Activated naive CD4-positive, alpha-beta T cell treated with anti-CD3 and anti-CD28 coated beads for 36 hours (primary cell): Measurements from ENCODE around the gene PTPRM. TPM values are rescaled to one million over a fixed set of nuclear protein-coding genes. Genes with fewer than 3 reads are reported as not detected.

Experiments
- CTCF ChIA-PET: fragments of 350-600 bp; sonication (Branson Sonifier 250); formaldehyde crosslinking; loops from one replicate; lab custom pipeline; 2021; ENCODE audit warnings: antibody characterized with exemption; lab: Charles Lee
- DNase-seq: peaks from one replicate; pipeline ENCODE4 v3.0.0-alpha.2; 2020
- H3K27ac Mint-ChIP-seq: one replicate; pipeline ENCODE4 v1.8.0; 2021; ENCODE audit warnings: mild to moderate bottlenecking, mixed read lengths
- H3K27me3 Mint-ChIP-seq: one replicate; pipeline ENCODE4 v1.8.0; 2021; ENCODE audit warnings: low read depth, mixed read lengths
- H3K36me3 Mint-ChIP-seq: one replicate; pipeline ENCODE4 v1.8.0; 2021; ENCODE audit warnings: low read depth, mixed read lengths
- H3K4me1 Mint-ChIP-seq: one replicate; pipeline ENCODE4 v1.8.0; 2021; ENCODE audit warnings: low read depth, mixed read lengths
- H3K4me3 Mint-ChIP-seq: one replicate; pipeline ENCODE4 v1.8.0; 2021; ENCODE audit warnings: mild to moderate bottlenecking, moderate library complexity, mixed read lengths
- H3K9me3 Mint-ChIP-seq: one replicate; pipeline ENCODE4 v1.8.0; 2021; ENCODE audit warnings: mixed read lengths
- intact Hi-C: fragments of 100-400 bp; cut with micrococcal nuclease; formaldehyde crosslinking; loops from one replicate; pipeline ENCODE4 v1.15.1; 2023
- total RNA-seq, 2 experiments: library from RNA; stranded (reverse); gene quantifications; one replicate each; pipeline ENCODE4 v1.2.3, GENCODE V29; 2021

PTPRM gene
- total RNA-seq, 2 experiments from 2014 or later, result 4.3 to 6.1 TPM

GRCh38 chr18:8277270-8277669 lies 710.2 kb downstream of the PTPRM start:
- Mint-ChIP-seq H3K4me3 (no peak overlapping the region), H3K27ac (no peak overlapping the region), H3K4me1 (no peaks in the 10 kb centered on the region), H3K27me3 (no peaks in the 10 kb centered on the region), H3K9me3 (no peaks in the 10 kb centered on the region), H3K36me3 (no peaks in the 10 kb centered on the region)
- intact Hi-C loops, result no loop called here
- DNase-seq, result no peak
- CTCF ChIA-PET, result no interaction called here

DNA sequence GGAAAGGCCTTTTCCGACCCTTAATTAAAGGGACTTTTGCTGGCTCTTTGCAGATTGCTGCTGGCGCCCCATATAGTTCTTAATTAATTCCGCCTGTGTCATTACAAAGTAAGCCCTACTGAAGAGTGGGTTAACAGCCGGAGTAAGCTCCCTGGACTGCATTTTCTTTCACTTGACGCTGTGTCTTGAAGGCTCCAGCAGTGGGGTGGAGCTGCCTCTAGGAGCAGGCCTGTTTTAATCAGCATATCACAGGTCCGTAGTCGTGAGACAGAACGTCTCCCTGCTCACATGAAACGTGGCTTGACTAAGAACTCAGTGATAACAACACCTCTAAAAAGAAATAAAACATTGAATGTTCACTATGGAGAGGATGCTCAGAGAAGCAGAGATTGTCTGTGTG lies 712.2 kb downstream of the PTPRM start:
- no peaks in the 10 kb centered on the region for H3K36me3 Mint-ChIP-seq
- CTCF ChIA-PET, result no interaction called here
- H3K4me1 Mint-ChIP-seq, result no peaks in the 10 kb centered on the region
- no peak overlapping the region for H3K27ac Mint-ChIP-seq
- no peaks in the 10 kb centered on the region for H3K27me3 Mint-ChIP-seq
- intact Hi-C loops, result no loop called here
- H3K4me3 Mint-ChIP-seq, result no peak overlapping the region
- no peaks in the 10 kb centered on the region for H3K9me3 Mint-ChIP-seq
- no peak for DNase-seq

DNA sequence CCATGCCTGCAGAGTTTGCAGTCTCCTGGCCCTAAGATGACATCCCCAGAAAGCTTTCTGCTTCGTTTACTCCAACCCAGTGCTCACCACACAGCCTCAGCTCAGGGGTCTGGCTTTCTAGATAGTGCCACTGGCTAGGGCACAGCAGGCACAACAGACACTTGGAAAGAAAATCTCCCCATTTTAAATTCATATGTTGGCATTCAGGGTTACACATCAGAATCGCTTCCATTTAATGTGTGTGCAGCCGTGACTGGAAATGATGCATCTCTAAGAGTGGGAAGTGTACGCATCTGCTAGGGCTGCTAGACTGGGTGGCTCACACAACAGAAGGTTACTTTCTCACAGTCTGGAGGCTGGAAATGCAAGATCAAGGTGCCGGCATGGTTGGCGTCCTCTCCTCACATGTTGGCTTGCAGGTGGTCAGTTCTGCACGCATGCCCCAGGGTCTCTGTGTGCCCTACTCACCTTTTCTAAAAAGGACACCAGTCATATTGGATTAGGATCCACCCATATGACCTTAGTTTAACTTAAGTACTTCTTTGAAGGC lies 712.7 kb downstream of the PTPRM start:
- CTCF ChIA-PET, result no interaction called here
- no peak overlapping the region for H3K4me3 Mint-ChIP-seq
- intact Hi-C loops, result no loop called here
- no peaks in the 10 kb centered on the region for H3K9me3 Mint-ChIP-seq
- no peaks in the 10 kb centered on the region for H3K36me3 Mint-ChIP-seq
- no peaks in the 10 kb centered on the region for H3K27me3 Mint-ChIP-seq
- H3K27ac Mint-ChIP-seq, result no peak overlapping the region
- DNase-seq, result no peak
- H3K4me1 Mint-ChIP-seq, result no peaks in the 10 kb centered on the region

DNA sequence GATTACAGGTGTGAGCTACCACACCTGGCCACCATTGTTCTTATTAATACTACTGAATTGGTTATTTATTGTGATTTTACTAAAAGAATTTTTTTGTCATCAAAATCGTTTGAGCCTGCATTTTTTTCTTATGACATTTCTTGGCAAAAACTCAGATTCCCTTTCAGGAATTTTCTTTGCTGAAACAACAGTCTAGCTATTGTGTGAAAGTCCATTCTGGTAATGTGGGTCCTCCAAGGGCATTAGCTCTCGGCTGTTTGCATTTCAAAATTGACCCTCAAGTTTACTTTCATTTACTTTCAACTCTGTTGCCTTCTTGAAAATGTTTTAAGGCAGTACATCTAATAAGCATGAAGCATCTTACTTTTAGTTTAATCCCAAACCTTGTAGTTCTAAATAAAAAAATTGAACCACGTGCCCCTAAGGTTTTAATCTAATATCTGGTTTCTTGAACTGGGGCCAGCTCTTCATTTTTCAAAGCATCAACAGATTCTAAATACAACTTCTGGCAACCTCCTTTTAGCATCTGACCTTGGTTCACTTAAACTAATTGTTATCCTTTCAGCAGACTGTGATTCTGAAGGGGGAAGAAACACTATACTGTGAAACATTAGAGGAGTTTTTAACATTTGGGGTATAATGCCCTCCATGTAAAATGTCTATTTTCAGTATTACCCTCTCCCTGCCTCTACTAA lies 716.9 kb downstream of the PTPRM start:
- CTCF ChIA-PET, result no interaction called here
- no peaks in the 10 kb centered on the region for H3K4me1 Mint-ChIP-seq
- no peaks in the 10 kb centered on the region for H3K36me3 Mint-ChIP-seq
- no peak for DNase-seq
- H3K4me3 Mint-ChIP-seq, result no peak overlapping the region
- no peaks in the 10 kb centered on the region for H3K9me3 Mint-ChIP-seq
- intact Hi-C loops, result no loop called here
- H3K27me3 Mint-ChIP-seq, result no peaks in the 10 kb centered on the region
- H3K27ac Mint-ChIP-seq, result no peak overlapping the region

DNA sequence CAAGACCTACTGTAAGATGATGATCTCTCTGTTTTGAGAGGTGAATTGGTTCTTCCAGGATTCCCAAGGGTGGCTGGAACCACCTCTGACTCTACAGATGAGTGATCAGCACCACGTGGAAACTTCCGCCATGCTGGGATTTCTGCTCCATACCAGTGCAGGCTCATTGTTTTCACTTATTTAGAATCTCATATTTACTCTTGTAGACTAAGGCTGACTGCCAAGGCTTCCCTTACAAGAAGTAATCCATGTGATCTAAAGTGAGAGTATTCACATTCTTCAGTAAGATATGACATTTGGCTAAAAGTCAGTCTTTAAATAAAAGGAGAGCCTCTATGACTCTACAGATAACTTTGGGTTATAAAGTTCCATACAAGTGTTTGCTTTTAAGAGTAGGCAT lies 719.2 kb downstream of the PTPRM start:
- H3K27ac Mint-ChIP-seq, result no peak overlapping the region
- no peaks in the 10 kb centered on the region for H3K4me1 Mint-ChIP-seq
- H3K9me3 Mint-ChIP-seq, result no peaks in the 10 kb centered on the region
- H3K27me3 Mint-ChIP-seq, result no peaks in the 10 kb centered on the region
- DNase-seq, result no peak
- CTCF ChIA-PET, result no interaction called here
- H3K36me3 Mint-ChIP-seq, result no peaks in the 10 kb centered on the region
- intact Hi-C loops, result no loop called here
- no peak overlapping the region for H3K4me3 Mint-ChIP-seq

GRCh38 chr18:8287196-8287885 lies 720.2 kb downstream of the PTPRM start:
- H3K27ac Mint-ChIP-seq, result no peak overlapping the region
- intact Hi-C loops, result no loop called here
- H3K4me3 Mint-ChIP-seq, result no peak overlapping the region
- no peaks in the 10 kb centered on the region for H3K36me3 Mint-ChIP-seq
- H3K4me1 Mint-ChIP-seq, result no peaks in the 10 kb centered on the region
- no peak for DNase-seq
- H3K27me3 Mint-ChIP-seq, result no peaks in the 10 kb centered on the region
- no peaks in the 10 kb centered on the region for H3K9me3 Mint-ChIP-seq
- CTCF ChIA-PET, result no interaction called here

DNA sequence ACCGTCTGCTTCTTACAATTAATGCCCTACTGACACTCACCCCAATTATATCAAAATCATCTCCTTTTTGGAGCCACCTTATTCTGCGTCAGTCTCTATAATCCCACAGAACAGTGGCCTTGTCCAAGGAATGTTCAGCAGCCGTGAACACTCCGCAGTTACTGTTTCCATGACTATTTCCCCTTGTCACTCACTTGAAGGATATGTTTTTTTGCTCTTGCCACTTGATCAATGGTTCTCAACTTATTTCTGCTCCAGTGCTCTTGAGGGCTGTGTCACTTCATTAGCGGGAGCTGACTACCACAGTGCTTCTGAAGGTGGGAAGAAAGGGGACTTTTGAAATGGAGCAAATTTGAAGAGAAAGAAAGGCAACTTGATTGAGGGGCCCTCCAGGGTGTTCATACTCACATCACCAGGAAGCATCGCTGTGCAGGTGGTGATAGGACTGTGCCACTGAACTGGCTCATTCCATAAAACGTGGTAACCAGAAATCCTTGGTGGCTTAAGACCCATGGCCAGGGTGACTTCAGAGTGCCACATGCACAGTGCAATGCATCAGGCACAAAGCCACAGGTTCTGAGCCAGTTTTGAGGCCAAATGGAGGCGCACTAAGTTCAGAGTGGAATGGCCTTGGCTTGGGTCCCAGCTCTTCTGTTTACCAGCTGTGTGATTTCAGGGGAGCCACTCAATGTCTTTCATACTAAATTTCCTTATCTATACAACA lies 721.5 kb downstream of the PTPRM start:
- intact Hi-C loops, result no loop called here
- no peaks in the 10 kb centered on the region for H3K4me1 Mint-ChIP-seq
- no peaks in the 10 kb centered on the region for H3K9me3 Mint-ChIP-seq
- H3K36me3 Mint-ChIP-seq, result no peaks in the 10 kb centered on the region
- H3K4me3 Mint-ChIP-seq, result no peak overlapping the region
- no peaks in the 10 kb centered on the region for H3K27me3 Mint-ChIP-seq
- no peak overlapping the region for H3K27ac Mint-ChIP-seq
- CTCF ChIA-PET, result no interaction called here
- DNase-seq, result no peak

DNA sequence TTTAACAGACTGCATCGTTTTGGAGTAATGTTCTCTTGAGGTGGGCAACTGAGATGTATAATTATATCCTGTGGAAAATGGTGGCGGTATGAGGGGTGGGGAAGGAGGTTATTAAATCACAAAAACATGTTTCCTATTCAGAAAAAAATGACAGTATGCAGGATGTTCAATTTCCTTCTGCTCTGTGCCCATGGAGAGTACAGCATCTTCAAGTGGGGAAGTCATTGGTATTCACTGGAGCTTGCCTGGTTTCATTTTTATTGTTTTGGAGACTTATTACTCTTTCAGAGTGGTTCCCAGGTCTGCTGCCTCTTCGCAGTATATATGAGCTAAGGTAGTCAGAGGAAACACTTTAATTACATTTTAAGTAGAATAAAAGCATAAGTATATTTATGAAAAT lies 723.3 kb downstream of the PTPRM start:
- no peaks in the 10 kb centered on the region for H3K27me3 Mint-ChIP-seq
- no peaks in the 10 kb centered on the region for H3K36me3 Mint-ChIP-seq
- intact Hi-C loops, result no loop called here
- no peak overlapping the region for H3K27ac Mint-ChIP-seq
- CTCF ChIA-PET, result no interaction called here
- no peak overlapping the region for H3K4me3 Mint-ChIP-seq
- no peaks in the 10 kb centered on the region for H3K4me1 Mint-ChIP-seq
- no peaks in the 10 kb centered on the region for H3K9me3 Mint-ChIP-seq
- DNase-seq, result no peak

DNA sequence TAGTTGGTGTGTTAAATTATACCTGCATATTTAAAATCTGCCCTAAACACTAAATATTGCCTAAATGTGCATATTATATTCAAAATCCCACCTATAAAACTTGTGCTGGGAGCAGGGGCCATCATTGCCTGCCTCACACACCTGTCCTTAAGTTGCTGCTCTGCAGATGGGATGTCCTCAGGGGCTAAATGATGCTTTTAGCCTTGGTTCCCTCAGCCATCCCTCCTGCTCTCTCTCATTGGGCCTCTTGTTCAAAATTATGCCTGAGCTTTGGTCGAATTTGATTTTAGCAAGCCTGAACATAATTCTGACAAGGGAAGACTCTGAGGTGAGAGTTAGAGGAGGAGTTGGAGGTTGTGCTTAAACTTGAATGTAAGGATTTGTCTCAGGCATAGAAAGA lies 723.8 kb downstream of the PTPRM start:
- DNase-seq, result no peak

DNA sequence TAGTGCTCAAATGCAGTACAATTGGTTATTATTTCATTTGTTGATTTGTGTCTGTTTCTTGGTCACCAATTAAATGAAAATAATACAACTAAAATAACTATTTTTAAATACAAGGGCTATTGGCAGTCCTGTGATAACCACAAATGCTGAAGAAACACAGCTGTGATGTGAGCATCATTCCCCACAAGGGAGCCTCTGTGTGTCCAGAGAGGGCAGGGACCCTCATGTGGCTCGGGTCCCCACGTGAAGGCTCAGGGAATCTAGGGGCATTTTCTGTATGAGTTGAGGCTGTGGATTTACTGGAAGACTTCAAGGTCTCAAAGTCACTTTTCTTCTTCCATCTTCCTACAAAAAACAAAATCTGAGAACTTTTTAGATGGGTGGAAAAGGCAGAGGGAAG lies 726.1 kb downstream of the PTPRM start:
- H3K9me3 Mint-ChIP-seq, result no peaks in the 10 kb centered on the region
- no peak for DNase-seq
- no peaks in the 10 kb centered on the region for H3K27me3 Mint-ChIP-seq
- H3K27ac Mint-ChIP-seq, result no peak overlapping the region
- CTCF ChIA-PET, result interaction anchor here (0.6 kb wide), 1 partner anchor 502 kb away, joined by 3 read pairs; no protein-coding TSS in a partner anchor
- no peak overlapping the region for H3K4me3 Mint-ChIP-seq
- no peaks in the 10 kb centered on the region for H3K4me1 Mint-ChIP-seq
- H3K36me3 Mint-ChIP-seq, result no peaks in the 10 kb centered on the region
- intact Hi-C loops, result no loop called here

More for the DNA sequence above, 723.8 kb downstream of the PTPRM start:
- Mint-ChIP-seq H3K36me3 (no peaks in the 10 kb centered on the region), H3K27me3 (no peaks in the 10 kb centered on the region), H3K4me1 (no peaks in the 10 kb centered on the region), H3K9me3 (no peaks in the 10 kb centered on the region), H3K27ac (no peak overlapping the region), H3K4me3 (no peak overlapping the region)
- intact Hi-C loops, result no loop called here
- CTCF ChIA-PET, result no interaction called here

- CTCF ChIA-PET, result no interaction called here
- intact Hi-C loops, result no loop called here
- H3K9me3 Mint-ChIP-seq, result no peaks in the 10 kb centered on the region
These were observed 729.9 kb downstream of the PTPRM start for GRCh38 chr18:8296886-8297616.

GRCh38 chr18:8298186-8298585 lies 731.1 kb downstream of the PTPRM start:
- no peaks in the 10 kb centered on the region for H3K27me3 Mint-ChIP-seq
- H3K4me1 Mint-ChIP-seq, result no peaks in the 10 kb centered on the region
- no peak overlapping the region for H3K4me3 Mint-ChIP-seq
- H3K9me3 Mint-ChIP-seq, result no peaks in the 10 kb centered on the region
- no peak for DNase-seq
- H3K27ac Mint-ChIP-seq, result no peak overlapping the region
- no peaks in the 10 kb centered on the region for H3K36me3 Mint-ChIP-seq
- intact Hi-C loops, result no loop called here
- CTCF ChIA-PET, result no interaction called here

More at GRCh38 chr18:8296886-8297616, 729.9 kb downstream of the PTPRM start:
- H3K4me3 Mint-ChIP-seq, result no peak overlapping the region
- no peaks in the 10 kb centered on the region for H3K27me3 Mint-ChIP-seq
- H3K4me1 Mint-ChIP-seq, result no peaks in the 10 kb centered on the region
- no peak overlapping the region for H3K27ac Mint-ChIP-seq
- no peaks in the 10 kb centered on the region for H3K36me3 Mint-ChIP-seq
- DNase-seq, result no peak
